CD4-positive, alpha-beta memory T cell (primary cell): ENCODE results near the gene AGBL4. TPM values are rescaled to one million over a fixed set of nuclear protein-coding genes. Genes with fewer than 3 reads are reported as not detected.

Experiments used
- CTCF ChIA-PET: fragments of 350-600 bp; sonication (Branson Sonifier 250); formaldehyde crosslinking; loops from one replicate; lab custom pipeline; 2021; ENCODE audit warnings: inconsistent platforms; ENCODE audit not compliant: partially characterized antibody; lab: Charles Lee
- POLR2A ChIA-PET: fragments of 350-600 bp; sonication (Branson Sonifier 250); formaldehyde crosslinking; loops from one replicate; lab custom pipeline; 2021; ENCODE audit not compliant: partially characterized antibody; lab: Charles Lee
- DNase-seq, 5 donors: peaks; one replicate each; pipeline versions ENCODE4 v3.0.0 to v3.0.0-alpha.2; 2020 to 2022; ENCODE audit warnings: mixed read lengths in 1 of 5
- H3K27ac ChIP-seq: one replicate; pipeline ENCODE4 v1.7.0; 2013; ENCODE audit warnings: low read depth, low read length
- H3K27me3 ChIP-seq: 2 replicates; pipeline ENCODE4 v1.7.0; 2013; ENCODE audit warnings: mild to moderate bottlenecking, low read length, moderate library complexity; ENCODE audit not compliant: insufficient read depth
- H3K36me3 ChIP-seq: 2 replicates; pipeline ENCODE4 v1.7.0; 2013; ENCODE audit warnings: mild to moderate bottlenecking, low read length, moderate library complexity; ENCODE audit not compliant: insufficient read depth
- H3K4me1 ChIP-seq: 2 replicates; pipeline ENCODE4 v1.7.0; 2013; ENCODE audit warnings: mild to moderate bottlenecking, low read length, moderate library complexity; ENCODE audit not compliant: insufficient read depth
- H3K4me3 ChIP-seq, 2 donors: one replicate each; pipeline ENCODE4 v1.7.0; 2013; ENCODE audit warnings: low read length in 2 of 2, mild to moderate bottlenecking in 1 of 2
- H3K9me3 ChIP-seq, 2 donors: one replicate each; pipeline ENCODE4 v1.7.0; 2013; ENCODE audit warnings: low read length in 2 of 2, control low read depth in 1 of 2; ENCODE audit not compliant: control insufficient read depth in 1 of 2
- H3K27ac Mint-ChIP-seq, 7 donors: one replicate each; pipeline ENCODE4 v1.8.0; 2020 to 2021; ENCODE audit warnings: mixed read lengths in 7 of 7, mild to moderate bottlenecking in 6 of 7, inconsistent platforms in 3 of 7, moderate library complexity in 3 of 7
- H3K27me3 Mint-ChIP-seq, 2 donors: one replicate each; pipeline ENCODE4 v1.8.0; 2020 to 2021; ENCODE audit warnings: mixed read lengths in 2 of 2
- H3K36me3 Mint-ChIP-seq, 2 donors: one replicate each; pipeline ENCODE4 v1.8.0; 2020 to 2021; ENCODE audit warnings: mixed read lengths in 2 of 2, inconsistent platforms in 1 of 2, mild to moderate bottlenecking in 1 of 2
- H3K4me1 Mint-ChIP-seq, 4 donors: one replicate each; pipeline ENCODE4 v1.8.0; 2020 to 2021; ENCODE audit warnings: mixed read lengths in 4 of 4, mild to moderate bottlenecking in 1 of 4
- H3K4me3 Mint-ChIP-seq, 8 donors: one replicate each; pipeline ENCODE4 v1.8.0; 2020 to 2021; ENCODE audit warnings: mixed read lengths in 8 of 8, mild to moderate bottlenecking in 7 of 8, moderate library complexity in 6 of 8, inconsistent platforms in 3 of 8
- H3K9me3 Mint-ChIP-seq, 8 donors: one replicate each; pipeline ENCODE4 v1.8.0; 2020 to 2021; ENCODE audit warnings: mixed read lengths in 8 of 8, mild to moderate bottlenecking in 5 of 8, inconsistent platforms in 3 of 8, moderate library complexity in 1 of 8
- intact Hi-C: fragments of 100-400 bp; cut with micrococcal nuclease; formaldehyde crosslinking; loops from one replicate; pipeline ENCODE4 v1.15.1; 2023
- polyA plus RNA-seq, 2 donors: library from polyadenylated mRNA; unstranded; fragments of 300-500 nt; fragmentation: Illumina TruSeq; gene quantifications; one replicate each; pipeline ENCODE4 v1.2.3, GENCODE V29; 2021
- total RNA-seq, 2 experiments: library from RNA; stranded (reverse); gene quantifications; one replicate each; pipeline ENCODE4 v1.2.3, GENCODE V29; 2021

Gene AGBL4
- total and polyA plus RNA-seq, 4 experiments from 2014 or later, result not detected

- no peaks in the 10 kb centered on the region for H3K36me3 ChIP-seq
- Mint-ChIP-seq H3K36me3 (no peaks in the 10 kb centered on the region), H3K27ac (no peak overlapping the region), H3K27me3 (no peaks in the 10 kb centered on the region), H3K4me1 (no peaks in the 10 kb centered on the region), H3K4me3 (no peak overlapping the region), H3K9me3 (peaks cover 0 to 21% (median 14%) of the 10 kb centered on the region in 8 donors)
- no peaks in the 10 kb centered on the region for H3K9me3 ChIP-seq
- POLR2A ChIA-PET, result no interaction called here
- no peak overlapping the region for H3K4me3 ChIP-seq
- intact Hi-C loops, result no loop called here
- no peaks in the 10 kb centered on the region for H3K27me3 ChIP-seq
- no peaks in the 10 kb centered on the region for H3K4me1 ChIP-seq
- CTCF ChIA-PET, result no interaction called here
- H3K27ac ChIP-seq, result no peak overlapping the region
- no peak for DNase-seq
Observed at GRCh38 chr1:48859456-48859855, 1164.3 kb downstream of the AGBL4 start.

GRCh38 chr1:48858200-48858920 is 1165.4 kb downstream of the AGBL4 start:
- no peaks in the 10 kb centered on the region for H3K36me3 ChIP-seq
- CTCF ChIA-PET, result no interaction called here
- Mint-ChIP-seq H3K27ac (no peak overlapping the region), H3K36me3 (no peaks in the 10 kb centered on the region), H3K9me3 (peaks cover 0 to 21% (median 14%) of the 10 kb centered on the region in 8 donors), H3K4me3 (no peak overlapping the region), H3K4me1 (no peaks in the 10 kb centered on the region), H3K27me3 (no peaks in the 10 kb centered on the region)
- POLR2A ChIA-PET, result no interaction called here
- intact Hi-C loops, result no loop called here
- no peak for DNase-seq
- H3K9me3 ChIP-seq, result no peaks in the 10 kb centered on the region
- no peak overlapping the region for H3K4me3 ChIP-seq
- no peak overlapping the region for H3K27ac ChIP-seq
- H3K27me3 ChIP-seq, result no peaks in the 10 kb centered on the region
- no peaks in the 10 kb centered on the region for H3K4me1 ChIP-seq

- POLR2A ChIA-PET, result no interaction called here
- Histone ChIP-seq H3K27ac (no peak overlapping the region), H3K9me3 (no peaks in the 10 kb centered on the region), H3K27me3 (no peaks in the 10 kb centered on the region), H3K4me1 (no peaks in the 10 kb centered on the region), H3K36me3 (no peaks in the 10 kb centered on the region), H3K4me3 (no peak overlapping the region)
- Mint-ChIP-seq H3K27me3 (no peaks in the 10 kb centered on the region), H3K9me3 (peaks cover 0 to 4% (median 0%) of the 10 kb centered on the region in 8 donors), H3K4me1 (no peaks in the 10 kb centered on the region), H3K4me3 (no peak overlapping the region), H3K27ac (no peak overlapping the region), H3K36me3 (no peaks in the 10 kb centered on the region)
- intact Hi-C loops, result no loop called here
- CTCF ChIA-PET, result no interaction called here
- no peak for DNase-seq
Observed at GRCh38 chr1:48853006-48853405, 1170.7 kb downstream of the AGBL4 start.

GRCh38 chr1:48851638-48852037 is 1172.1 kb downstream of the AGBL4 start:
- Mint-ChIP-seq H3K27ac (no peak overlapping the region), H3K9me3 (peaks cover 0 to 4% (median 0%) of the 10 kb centered on the region in 8 donors), H3K4me3 (no peak overlapping the region), H3K36me3 (no peaks in the 10 kb centered on the region), H3K27me3 (no peaks in the 10 kb centered on the region), H3K4me1 (no peaks in the 10 kb centered on the region)
- DNase-seq, result no peak
- H3K9me3 ChIP-seq, result no peaks in the 10 kb centered on the region
- CTCF ChIA-PET, result no interaction called here
- POLR2A ChIA-PET, result no interaction called here
- no peak overlapping the region for H3K27ac ChIP-seq
- intact Hi-C loops, result no loop called here
- no peaks in the 10 kb centered on the region for H3K4me1 ChIP-seq
- H3K4me3 ChIP-seq, result no peak overlapping the region
- H3K27me3 ChIP-seq, result no peaks in the 10 kb centered on the region
- no peaks in the 10 kb centered on the region for H3K36me3 ChIP-seq

GRCh38 chr1:48848035-48848434 is 1175.7 kb downstream of the AGBL4 start:
- intact Hi-C loops, result no loop called here
- Histone ChIP-seq H3K36me3 (no peaks in the 10 kb centered on the region), H3K27me3 (no peaks in the 10 kb centered on the region), H3K4me3 (no peak overlapping the region), H3K9me3 (no peaks in the 10 kb centered on the region), H3K4me1 (no peaks in the 10 kb centered on the region), H3K27ac (no peak overlapping the region)
- Mint-ChIP-seq H3K4me1 (no peaks in the 10 kb centered on the region), H3K27ac (no peak overlapping the region), H3K4me3 (no peak overlapping the region), H3K27me3 (peaks cover 0 to 2% of the 10 kb centered on the region in 2 donors), H3K9me3 (peaks cover 0 to 4% (median 0%) of the 10 kb centered on the region in 8 donors), H3K36me3 (no peaks in the 10 kb centered on the region)
- POLR2A ChIA-PET, result no interaction called here
- CTCF ChIA-PET, result no interaction called here
- no peak for DNase-seq

GRCh38 chr1:48846441-48846840 is 1177.3 kb downstream of the AGBL4 start:
- ChIA-PET POLR2A (no interaction called here), CTCF (no interaction called here)
- H3K27ac ChIP-seq, result no peak overlapping the region
- no peaks in the 10 kb centered on the region for H3K36me3 Mint-ChIP-seq
- H3K27me3 ChIP-seq, result no peaks in the 10 kb centered on the region
- no peak for DNase-seq
- H3K4me1 ChIP-seq, result no peaks in the 10 kb centered on the region
- H3K27ac Mint-ChIP-seq, result no peak overlapping the region
- H3K9me3 Mint-ChIP-seq, result peaks cover 0 to 4% (median 0%) of the 10 kb centered on the region in 8 donors
- no peak overlapping the region for H3K4me3 ChIP-seq
- H3K27me3 Mint-ChIP-seq, result peaks cover 0 to 3% of the 10 kb centered on the region in 2 donors
- H3K4me1 Mint-ChIP-seq, result no peaks in the 10 kb centered on the region
- no peaks in the 10 kb centered on the region for H3K36me3 ChIP-seq
- H3K9me3 ChIP-seq, result no peaks in the 10 kb centered on the region
- intact Hi-C loops, result no loop called here
- H3K4me3 Mint-ChIP-seq, result no peak overlapping the region

GRCh38 chr1:48844187-48844586 is 1179.6 kb downstream of the AGBL4 start:
- Mint-ChIP-seq H3K27ac (no peak overlapping the region), H3K4me3 (no peak overlapping the region), H3K36me3 (no peaks in the 10 kb centered on the region), H3K27me3 (peaks cover 0 to 3% of the 10 kb centered on the region in 2 donors), H3K4me1 (no peaks in the 10 kb centered on the region), H3K9me3 (peaks cover 0 to 2% (median 0%) of the 10 kb centered on the region in 8 donors)
- Histone ChIP-seq H3K36me3 (no peaks in the 10 kb centered on the region), H3K4me1 (no peaks in the 10 kb centered on the region), H3K27me3 (no peaks in the 10 kb centered on the region), H3K27ac (no peak overlapping the region), H3K4me3 (no peak overlapping the region), H3K9me3 (no peaks in the 10 kb centered on the region)
- DNase-seq, result no peak
- CTCF ChIA-PET, result no interaction called here
- POLR2A ChIA-PET, result no interaction called here
- intact Hi-C loops, result no loop called here
